Muscle of arm (tissue), 14 donors: ENCODE measurements around the gene ADAMTS3. TPM values are rescaled to one million over a fixed set of nuclear protein-coding genes. Genes with fewer than 3 reads are reported as not detected.

Experiments used
- DNase-seq: peaks from one replicate; pipeline ENCODE4 v3.0.0-alpha.2; 2013
- long read RNA-seq, 11 donors: transcript quantifications; one replicate each; lab custom pipeline, GENCODE V29; 2026
- polyA plus RNA-seq, 12 donors: library from polyadenylated mRNA; unstranded; fragments of 120-200 nt; gene quantifications; one replicate each; pipeline ENCODE4 v1.2.1, GENCODE V29; 2013; ENCODE audit not compliant: insufficient read length in 12 of 12

The ADAMTS3 gene
- 1 to 10 TPM in 11 of 12 donors, not detected in 1; 1.9 to 4.6 (median 2.9) TPM for polyA plus RNA-seq
- long read RNA-seq, donor 1 = 0 reads
- long read RNA-seq, donor 2 = 0 reads
- long read RNA-seq, donor 3 = 0 reads
- long read RNA-seq, donor 4 = 0 reads
- long read RNA-seq, donor 5 = 0 reads
- long read RNA-seq, donor 6 = 0 reads
- long read RNA-seq, donor 7 = 0 reads
- long read RNA-seq, donor 8 = 0 reads
- long read RNA-seq, donor 9 = 0 reads
- long read RNA-seq, donor 10 = 0 reads
- long read RNA-seq, donor 11 = 0 reads

DNA sequence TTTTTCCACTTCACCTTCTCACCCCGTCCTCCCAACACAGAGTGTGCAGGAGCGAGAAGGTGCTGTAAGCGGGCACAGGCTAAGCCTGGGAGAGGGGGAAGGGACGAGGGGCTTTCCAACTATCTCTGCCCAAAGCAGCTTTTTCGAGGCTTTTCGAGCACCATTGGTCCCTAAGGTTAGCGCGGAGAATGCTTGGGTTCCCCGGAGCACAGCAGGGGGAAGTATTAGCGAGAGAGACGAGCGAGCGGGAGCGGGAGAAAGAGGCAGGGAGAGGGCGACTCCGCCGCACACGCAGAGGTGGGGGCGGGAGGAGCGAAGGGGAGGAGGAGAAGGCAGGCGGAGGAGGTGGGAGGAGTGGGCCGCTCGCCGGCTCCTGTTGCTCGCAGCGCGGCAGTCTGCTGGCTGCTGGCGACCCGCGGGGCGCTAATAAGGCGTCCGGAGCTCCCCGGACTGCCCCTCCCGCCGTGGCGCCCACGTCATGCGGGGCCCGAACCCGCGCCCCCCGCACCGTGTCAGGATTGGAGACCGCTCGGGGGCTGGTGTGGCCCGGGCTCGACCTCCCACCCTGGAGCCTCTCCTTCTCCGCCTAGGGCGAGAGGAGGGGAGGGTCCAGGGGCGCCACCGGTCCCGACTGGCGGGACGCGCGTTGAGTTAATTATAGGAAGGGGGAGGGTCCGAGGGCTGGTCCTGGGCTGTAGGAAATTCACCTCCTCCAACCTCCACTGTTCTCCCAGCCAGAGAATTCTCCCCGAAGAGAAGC, at the start of gene ADAMTS3:
Gene ADAMTS3, minus strand, starts transcription at position 263 of the 760 bp plus-strand sequence. CDS start 459 bp downstream, outside the sequence.
- peak; percentile 78 for DNase-seq

DNA sequence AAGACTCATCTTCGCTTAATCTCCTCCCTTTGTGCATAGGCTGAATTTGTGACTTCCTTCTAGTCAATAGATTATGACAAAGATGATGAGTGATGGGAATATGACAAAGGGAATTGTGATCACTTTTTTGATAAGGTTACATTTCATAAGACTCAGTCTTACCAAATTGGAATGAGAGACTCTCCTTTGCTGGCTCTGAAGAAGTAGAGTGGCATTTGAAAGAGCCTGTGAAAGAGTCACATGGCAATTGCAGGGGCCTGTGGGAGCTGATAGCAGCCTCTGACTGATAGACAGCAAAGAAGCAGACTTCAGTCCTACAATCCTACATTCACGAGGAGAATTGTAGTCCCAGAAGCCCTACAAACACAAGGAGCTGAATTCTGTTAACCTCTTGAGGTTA, 44.9 kb upstream of the ADAMTS3 start:
- DNase-seq = no peak

DNA sequence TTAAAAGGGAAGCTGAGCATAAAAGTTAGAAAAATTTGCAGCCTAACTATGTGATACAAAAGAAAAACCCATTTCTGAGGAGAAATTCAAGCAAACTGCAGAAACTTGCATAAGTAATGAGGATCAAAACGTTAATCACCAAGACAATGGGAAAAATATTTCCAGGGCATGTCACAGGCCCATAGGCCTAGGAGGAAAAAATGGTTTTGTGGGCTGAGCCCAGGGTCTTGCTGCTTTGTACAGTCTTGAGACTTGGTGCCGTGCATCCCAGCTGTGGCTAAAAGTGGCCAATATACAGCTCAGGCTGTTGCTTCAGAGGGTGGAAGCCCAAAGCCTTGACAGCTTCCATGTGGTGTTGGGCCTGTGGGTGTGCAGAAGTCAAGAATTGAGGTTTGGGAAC, 37.7 kb upstream of the ADAMTS3 start:
- DNase-seq = no peak

DNA sequence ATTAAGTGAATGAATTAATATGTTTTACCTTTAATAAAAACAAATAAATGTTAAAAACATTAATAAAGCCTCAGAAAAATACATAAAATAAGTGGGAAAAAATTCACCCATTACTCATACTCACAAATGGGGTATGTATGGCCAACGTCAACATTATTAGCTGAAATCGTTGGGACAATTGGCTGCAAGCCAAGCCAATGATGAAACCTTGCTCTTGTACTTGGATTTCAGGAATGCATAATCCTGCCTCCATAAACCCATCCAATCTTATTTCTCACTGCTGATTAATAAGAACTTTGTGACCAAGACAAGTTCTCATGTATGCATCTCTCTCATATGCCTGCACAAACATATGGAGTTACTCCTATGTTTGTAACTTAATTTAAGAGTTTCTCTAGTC, 35.3 kb upstream of the ADAMTS3 start:
- DNase-seq = no peak

DNA sequence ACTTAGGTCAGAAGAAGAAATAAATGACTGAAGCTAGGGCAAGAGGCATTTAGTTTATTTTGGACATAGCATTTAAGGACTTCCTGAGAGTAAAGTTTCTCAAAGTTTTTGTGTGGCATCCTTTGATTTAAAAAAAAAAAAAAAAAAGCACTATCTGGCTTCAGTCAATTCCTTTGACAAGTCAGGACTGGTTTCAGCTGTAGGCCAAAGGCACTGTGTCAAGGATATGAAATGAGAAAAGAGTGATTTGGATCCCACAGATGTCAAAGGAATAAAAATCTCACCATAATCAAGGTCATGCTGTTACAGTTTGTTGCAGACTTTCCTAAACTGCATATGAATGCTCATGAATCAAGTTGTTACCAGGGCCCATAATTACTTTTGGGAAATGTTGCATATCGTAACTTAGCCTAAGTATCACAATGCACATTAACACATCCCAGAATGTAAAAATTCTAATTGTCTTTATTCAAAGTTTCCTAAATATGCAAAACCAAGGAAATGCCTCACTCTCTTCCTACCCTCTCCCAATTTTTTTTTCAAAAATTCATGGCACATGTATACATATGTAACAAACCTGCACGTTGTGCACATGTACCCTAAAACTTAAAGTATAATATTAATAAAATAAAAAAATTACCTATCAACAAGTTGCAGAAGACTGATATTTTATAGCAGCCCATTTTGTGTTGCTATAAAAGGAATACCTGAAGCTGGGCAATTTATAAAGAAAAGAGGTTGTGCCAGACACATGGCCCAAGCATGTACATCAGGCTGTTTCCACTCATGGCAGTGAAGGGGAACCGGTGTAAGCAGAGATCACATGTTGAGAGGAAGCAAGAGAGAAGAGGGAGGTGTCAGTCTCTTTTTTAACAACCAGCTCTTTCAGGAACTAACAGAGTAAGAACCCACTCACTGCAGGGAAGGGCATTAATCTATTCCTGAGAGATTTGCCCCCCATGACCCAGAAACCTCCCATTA, 33.7 kb upstream of the ADAMTS3 start:
- DNase-seq = no peak

DNA sequence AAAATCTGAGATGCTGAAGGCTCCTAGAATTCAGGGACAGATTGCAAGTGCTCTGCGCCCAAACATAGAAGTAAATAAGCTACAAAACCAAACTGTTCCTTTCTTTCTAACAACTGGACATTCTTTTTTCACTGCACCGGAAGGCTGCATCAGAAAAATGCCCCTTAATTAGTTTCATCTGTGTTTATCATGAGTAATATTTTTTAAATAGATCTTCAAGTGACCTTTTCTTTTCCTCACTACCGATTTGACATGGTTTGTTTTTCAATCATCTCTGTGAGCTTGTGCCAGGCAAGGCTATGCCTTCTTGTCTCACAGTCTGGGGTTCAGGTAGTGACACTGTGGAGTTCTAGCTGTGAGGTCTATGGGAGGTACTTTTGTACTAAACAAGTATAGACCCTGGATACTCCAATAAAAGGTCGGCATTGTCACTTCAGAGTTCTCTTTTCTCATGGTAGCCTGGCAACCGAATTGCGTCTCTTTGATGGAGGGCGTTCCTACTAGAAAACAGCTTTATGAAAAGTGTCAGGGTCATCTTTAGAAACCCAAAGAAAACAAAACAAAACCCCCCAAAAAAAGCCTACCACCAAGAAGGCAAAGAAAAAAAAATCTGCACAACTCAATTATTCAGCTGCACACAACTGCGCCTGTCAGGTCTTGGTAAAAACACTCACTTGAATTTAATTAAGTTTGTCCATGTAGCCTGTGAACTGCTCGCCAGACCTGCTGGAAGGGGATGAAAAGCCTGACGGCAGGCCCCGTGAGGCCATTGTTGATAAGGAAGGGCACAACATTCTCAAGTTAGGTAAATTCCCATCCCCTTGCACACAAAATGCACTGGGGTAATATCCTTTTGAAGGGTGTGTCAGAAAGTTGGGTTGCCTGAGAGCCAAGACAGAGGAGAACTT, 22.8 kb upstream of the ADAMTS3 start:
- no peak for DNase-seq

DNA sequence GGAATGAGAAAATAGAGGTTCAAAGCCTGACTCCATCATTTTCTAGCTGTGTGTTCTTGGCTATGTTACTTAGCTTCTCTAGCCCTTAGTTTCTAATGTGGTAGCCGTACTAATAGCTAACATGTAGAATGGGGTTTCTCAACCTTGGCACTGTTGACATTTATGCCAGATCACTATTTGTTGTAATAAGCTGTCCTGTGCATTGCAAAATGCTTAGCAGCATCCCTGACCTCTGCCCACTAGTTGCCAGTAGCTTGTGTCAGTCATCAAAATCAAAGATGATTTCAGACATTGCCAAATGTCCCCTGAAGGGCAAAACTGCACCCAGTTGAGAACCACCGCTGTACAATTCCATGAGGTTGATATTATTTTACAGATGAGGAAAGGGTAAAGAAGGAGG, 18.3 kb upstream of the ADAMTS3 start:
- no peak for DNase-seq

DNA sequence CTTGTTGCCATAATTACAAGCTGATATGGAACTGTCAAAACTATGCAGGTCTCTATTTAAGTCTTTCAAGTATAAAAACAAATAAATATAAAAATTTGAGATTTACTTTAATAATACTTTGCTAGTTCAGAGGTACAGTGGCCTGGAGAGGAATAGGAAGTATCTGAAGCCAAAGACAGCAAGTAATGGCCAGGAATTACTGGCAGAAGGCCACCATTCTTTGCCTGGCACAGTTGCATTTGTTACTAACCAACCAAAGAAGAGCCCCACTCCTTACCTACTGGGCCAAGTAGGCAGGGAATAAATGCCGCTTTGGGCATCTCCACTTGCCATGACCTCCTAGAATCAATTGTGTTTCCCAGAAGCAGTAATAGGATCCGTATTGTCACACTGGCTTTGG, 13.8 kb upstream of the ADAMTS3 start:
- no peak for DNase-seq

DNA sequence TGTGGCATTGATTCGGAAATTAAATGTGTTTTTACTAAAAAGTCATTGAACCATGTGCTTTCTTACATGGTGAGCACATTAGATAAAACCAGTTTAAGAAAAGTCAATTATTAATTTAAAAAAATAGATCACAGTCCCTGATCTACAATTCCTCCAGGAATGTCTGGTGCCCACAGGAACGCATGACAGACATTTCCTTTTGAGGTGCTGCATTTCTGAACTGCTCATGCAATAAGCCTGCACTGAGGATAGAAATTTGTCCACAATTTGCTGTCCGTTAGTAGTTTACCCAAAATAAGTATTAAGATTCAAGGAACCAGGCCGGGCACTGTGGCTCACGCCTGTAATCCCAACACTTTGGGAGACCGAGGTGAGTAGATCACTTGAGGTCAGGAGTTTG, 8.2 kb upstream of the ADAMTS3 start:
- DNase-seq = no peak

DNA sequence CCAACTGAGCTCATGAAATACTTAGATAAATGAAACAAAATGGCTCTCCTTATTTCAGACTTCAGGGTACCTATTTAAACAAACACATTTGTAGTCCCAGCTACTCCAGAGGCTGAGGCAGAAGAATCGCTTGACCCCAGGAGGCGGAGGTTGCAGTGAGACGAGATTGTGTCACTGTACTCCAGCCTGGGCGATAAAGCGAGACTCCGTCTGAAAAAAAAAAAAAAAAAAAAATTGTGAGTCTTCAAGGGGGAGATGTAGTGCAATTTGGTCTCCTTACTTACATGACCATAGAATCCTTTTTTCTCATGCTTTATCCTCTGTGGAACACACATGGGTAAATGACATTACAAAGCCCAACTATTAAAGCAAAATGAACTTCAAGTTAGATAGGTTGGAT, 2.3 kb upstream of the ADAMTS3 start:
- DNase-seq = no peak

DNA sequence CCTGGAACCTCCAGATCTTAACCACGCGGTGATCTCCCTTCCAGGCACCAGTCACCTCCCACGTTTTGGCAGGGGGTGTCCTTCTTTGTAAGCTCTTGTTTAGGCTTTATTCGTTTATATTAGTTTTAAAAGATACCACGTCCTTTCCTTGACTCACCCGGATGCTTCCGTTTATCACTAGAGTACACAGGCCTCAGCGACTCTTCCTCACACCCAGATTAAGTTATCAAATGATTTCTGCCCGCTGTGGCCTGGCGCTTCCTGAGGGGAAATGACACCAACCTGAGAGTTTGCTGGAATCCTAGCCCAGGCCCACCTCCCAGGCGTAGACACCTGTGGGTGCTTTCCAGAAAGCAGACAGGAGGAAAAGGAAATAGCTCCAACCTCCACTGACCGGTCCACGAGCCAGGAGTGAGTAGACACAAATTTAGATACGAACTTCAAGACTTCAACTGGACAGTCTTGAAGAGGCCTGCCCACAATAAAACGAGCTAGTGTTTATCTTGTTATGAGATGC, 756 bp upstream of the ADAMTS3 start:
- DNase-seq = no peak

DNA sequence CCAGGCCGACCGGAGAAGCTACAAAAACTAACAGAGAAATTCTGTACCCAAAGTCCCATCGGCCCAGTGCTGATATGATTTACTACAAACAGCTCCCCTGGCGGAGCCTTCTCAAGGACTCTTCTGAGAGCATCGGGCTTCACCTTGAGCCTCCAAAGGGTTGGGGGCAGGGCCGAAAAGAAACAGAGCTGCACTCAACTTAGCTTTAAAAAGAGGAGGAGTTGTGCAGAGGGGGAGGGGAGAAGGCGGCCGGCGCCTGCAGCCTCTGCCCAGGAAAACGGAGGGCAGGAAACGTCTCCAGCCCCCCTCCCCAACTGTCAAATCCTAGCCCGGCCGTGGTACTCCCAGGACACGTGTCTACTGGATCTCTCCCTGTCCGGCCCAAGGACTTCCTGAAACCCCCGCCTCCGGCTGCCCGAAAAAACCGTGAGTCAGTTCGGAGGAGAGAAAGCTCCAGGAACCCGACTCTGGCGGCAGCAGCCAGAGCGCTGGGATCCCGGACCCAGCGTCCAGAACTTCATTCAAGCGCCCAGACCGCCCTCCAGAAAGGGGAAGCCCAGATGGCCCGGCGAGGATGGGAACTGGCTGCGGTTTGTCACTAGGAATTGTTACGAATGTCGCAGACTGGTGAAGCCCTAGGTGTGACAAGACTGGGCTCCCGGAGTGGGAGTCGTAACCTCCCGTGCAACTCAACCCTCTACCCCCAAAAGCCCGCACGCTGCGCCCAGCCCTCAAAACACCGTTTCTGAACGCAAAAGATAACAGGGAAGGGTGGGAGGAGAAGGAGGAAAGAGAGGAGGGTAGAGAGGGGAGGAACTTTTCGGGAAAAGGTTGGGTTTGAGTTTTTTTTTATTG, 973 bp downstream of the ADAMTS3 start:
- peak; percentile 81 for DNase-seq

DNA sequence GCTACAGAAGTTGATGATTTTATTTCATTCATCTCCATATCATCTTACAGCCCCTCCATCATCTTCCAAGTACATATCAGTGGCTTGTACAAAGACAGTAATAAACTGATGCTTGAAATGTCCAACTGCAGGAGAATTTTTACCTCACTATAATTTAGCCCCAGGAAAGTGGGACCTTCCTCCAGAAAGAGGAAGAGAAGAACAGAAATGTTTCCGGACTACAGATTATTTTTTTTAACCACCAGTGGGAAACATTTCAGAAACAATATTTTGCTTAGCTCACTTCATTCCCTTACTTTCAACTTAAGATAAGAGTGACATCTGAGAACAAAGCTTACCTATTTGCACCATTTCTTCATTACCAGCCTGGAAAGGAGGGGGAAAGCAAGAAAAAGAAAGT, 2.0 kb downstream of the ADAMTS3 start:
- DNase-seq = no peak

DNA sequence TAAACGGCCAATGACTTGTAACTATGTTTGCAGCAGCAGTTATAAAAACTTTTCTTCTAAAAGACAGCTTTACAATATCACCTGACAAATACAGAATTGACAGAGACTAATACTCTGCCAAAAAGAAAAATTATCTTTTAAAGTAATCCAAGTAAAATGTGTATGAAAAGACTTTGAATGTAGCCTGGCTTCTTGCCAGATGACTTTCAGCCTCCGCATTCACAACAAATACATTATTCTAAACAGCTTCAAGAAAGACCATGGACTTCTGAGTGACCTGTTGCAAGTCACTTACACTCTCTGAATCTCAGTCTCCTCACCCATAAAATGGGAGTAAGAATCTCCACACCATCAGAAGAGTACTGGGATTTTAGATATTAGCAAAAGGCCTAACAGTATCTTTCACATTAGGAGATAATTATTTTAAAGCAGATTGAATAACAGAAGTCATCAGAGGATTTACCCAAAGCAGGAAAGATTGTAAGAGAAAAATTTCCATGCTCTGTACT, 2.5 kb downstream of the ADAMTS3 start:
- DNase-seq = no peak

DNA sequence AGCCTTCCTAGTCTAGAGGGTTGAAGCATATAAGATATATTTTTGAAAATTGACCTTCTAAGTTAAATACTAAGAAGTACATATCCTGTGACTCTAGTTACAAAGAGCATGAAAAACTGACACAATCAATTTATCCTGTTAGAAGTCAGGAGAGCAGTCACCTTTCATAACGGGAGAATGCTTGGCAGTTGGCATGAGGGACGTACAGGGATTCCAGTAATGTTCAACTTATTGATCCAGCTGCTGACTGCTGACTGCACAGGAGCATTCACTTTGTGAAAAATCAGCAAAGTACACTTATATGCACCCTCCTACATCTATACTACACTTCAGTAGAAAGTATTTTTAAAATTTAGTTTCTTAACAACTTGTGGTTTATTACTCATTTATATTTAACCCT, 4.2 kb downstream of the ADAMTS3 start:
- DNase-seq = no peak

DNA sequence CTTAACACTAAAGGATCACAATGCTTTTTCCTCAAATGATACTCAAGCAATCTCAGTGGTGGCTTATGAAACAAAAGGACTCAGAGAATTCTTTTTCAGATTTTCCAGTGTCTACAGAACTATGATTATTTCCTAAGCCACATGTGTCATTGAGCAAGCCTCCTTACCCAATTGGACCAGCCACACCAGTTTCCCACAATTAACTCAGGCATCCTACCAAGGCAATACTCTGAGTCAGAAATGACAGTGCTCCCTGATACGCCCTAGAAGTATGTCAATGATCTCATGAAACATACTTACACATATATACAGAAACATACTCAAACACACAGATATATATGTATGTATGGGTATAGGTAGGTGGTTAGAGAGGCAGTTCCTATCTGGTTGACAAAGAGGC, 4.8 kb downstream of the ADAMTS3 start:
- DNase-seq = no peak

DNA sequence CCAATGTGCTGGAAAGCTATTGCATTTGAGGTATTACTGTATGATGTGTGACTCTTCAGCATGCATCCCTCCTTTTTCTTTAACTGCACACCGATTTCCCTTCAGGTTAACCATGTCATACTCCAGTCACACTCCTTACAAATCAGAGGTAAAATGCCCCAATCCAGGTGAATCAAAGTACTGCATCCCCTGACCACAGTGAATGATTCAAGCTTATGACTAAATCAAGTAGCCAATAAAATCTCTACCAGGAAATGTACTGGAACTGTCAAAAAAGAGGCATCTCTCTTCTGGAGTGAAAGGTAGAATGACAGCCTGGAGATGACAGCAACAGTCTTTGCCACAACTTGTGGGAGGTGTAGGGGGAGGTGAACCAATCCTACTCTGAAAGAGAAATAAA, 10.4 kb downstream of the ADAMTS3 start:
- no peak for DNase-seq

DNA sequence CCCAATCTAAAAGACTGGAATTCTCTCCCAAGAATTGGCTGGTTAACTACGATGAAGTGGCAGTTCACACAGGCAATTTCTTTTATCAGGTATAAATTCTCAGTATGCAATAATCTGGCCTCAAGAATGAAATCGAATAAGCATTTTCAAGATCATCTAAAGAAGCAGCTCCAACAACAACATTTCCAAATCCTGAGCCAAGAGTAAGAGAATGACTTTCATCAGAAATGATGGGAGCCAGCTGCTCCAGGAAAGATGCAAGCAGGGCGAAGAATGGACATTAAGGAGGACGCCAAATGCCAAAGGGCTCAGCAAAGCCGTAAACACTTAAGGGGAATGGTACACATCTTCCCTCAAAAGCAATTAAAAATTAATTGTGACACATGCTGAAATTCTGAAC, 12.0 kb downstream of the ADAMTS3 start:
- DNase-seq = no peak

DNA sequence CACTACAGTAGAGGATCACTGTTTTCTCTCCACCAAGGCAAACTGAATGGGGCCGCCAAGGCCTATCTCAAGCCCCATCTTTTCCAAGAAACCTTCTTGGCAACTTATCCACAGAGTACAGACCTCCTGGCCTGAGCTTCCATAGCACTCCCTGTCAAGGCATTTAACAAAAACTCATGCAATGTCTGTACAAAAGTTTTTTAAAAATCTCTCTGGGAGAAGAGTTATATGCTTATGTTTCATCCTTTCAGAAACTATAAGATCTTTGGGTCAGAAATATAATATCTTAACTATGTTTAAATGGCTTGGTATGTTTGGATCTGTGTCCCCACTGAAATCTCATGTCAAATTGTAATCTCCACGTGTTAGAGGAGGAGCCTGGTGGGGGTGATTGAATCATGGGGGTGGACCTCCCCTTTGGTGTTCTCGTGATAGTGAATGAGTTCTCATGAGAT, 13.6 kb downstream of the ADAMTS3 start:
- no peak for DNase-seq
